ENCODE data around the gene TSEN15. TPM values are rescaled to one million over a fixed set of nuclear protein-coding genes. Genes with fewer than 3 reads are reported as not detected.

The TSEN15 gene
- polyA plus RNA-seq, 1 donor from 2014 or later, result 35.1 TPM

Other genes starting within 250 kb of the TSEN15 start
- not detected for gene RGL1, start 246.6 kb upstream of the TSEN15 start, polyA plus RNA-seq
- gene COLGALT2, start 14.0 kb upstream of the TSEN15 start, polyA plus RNA-seq, result not detected